B cell (primary cell): Measurements from ENCODE around the gene HSD17B12. TPM values are rescaled to one million over a fixed set of nuclear protein-coding genes. Genes with fewer than 3 reads are reported as not detected.
"Not testable (repeated sequence)": the region's sequence is repeated elsewhere in the genome, so short reads cannot be mapped to it uniquely, and the experiment has no call there.

Experiments
- ATAC-seq: fragments of 200-7000 bp; cut with Tn5 transposase; one replicate; pipeline ENCODE4 v1.10.0; 2021; ENCODE audit warnings: low read depth, mild to moderate bottlenecking, moderate number of reproducible peaks, moderate library complexity
- CTCF ChIA-PET: fragments of 350-600 bp; sonication (Branson Sonifier 250); formaldehyde crosslinking; loops from one replicate; lab custom pipeline; 2021; ENCODE audit warnings: antibody characterized with exemption, inconsistent platforms; lab: Charles Lee
- POLR2A ChIA-PET: fragments of 350-600 bp; sonication (Branson Sonifier 250); formaldehyde crosslinking; loops from one replicate; lab custom pipeline; 2021; ENCODE audit warnings: antibody characterized with exemption; lab: Charles Lee
- DNase-seq: peaks from one replicate; pipeline ENCODE4 v3.0.0; 2013
- H2AFZ ChIP-seq: 2 replicates; pipeline ENCODE4 v1.6.1; 2012; ENCODE audit warnings: mild to moderate bottlenecking, low read depth, low read length; ENCODE audit not compliant: insufficient read depth, poor library complexity, severe bottlenecking
- H3K27ac ChIP-seq, 2 donors: 1 replicate in 1 of 2; 2 replicates in 1 of 2; pipeline ENCODE4 v1.5.1; 2012 to 2013; ENCODE audit warnings: low read length in 2 of 2, mild to moderate bottlenecking in 2 of 2, moderate library complexity in 1 of 2
- H3K27me3 ChIP-seq, 4 experiments: fragments of 200-600 bp in 1 of 4; sonication (generic) in 1 of 4; replicated peaks in 1 of 4; 1 replicate in 2 of 4; 2 replicates in 2 of 4; pipeline versions ENCODE4 v1.6.1 to v1.7.0; 2013 to 2016; ENCODE audit warnings: low read length in 3 of 4, mild to moderate bottlenecking in 2 of 4, mixed read lengths in 1 of 4, moderate library complexity in 1 of 4; ENCODE audit not compliant: insufficient read depth in 4 of 4, control insufficient read depth in 3 of 4; ENCODE audit errors: control extremely low read depth in 1 of 4
- H3K36me3 ChIP-seq, 2 experiments: replicated peaks in 1 of 2; 1 replicate in 1 of 2; 2 replicates in 1 of 2; pipeline versions ENCODE4 v1.6.1 to v1.7.1; 2013; ENCODE audit warnings: low read length in 1 of 2; ENCODE audit not compliant: insufficient read depth in 2 of 2, control insufficient read depth in 1 of 2; ENCODE audit errors: control extremely low read depth in 1 of 2, extremely low read depth in 1 of 2
- H3K4me1 ChIP-seq, 2 donors: fragments of 200-600 bp in 1 of 2; sonication (generic) in 1 of 2; 1 replicate in 1 of 2; 2 replicates in 1 of 2; pipeline versions ENCODE4 v1.5.1 to v1.6.1; 2013 to 2017; ENCODE audit warnings: low read length in 2 of 2; ENCODE audit not compliant: control insufficient read depth in 2 of 2, insufficient read depth in 2 of 2
- H3K4me2 ChIP-seq: replicated peaks from 2 replicates; pipeline ENCODE3; 2012; ENCODE audit warnings: mild to moderate bottlenecking, low read depth, low read length; ENCODE audit not compliant: poor library complexity, severe bottlenecking
- H3K4me3 ChIP-seq, 5 experiments: fragments of 200-600 bp in 1 of 5; sonication (generic) in 1 of 5; 1 replicate in 3 of 5; 2 replicates in 2 of 5; pipeline versions ENCODE4 v1.5.1 to v1.7.0; 2011 to 2016; ENCODE audit warnings: low read length in 4 of 5, mild to moderate bottlenecking in 4 of 5, low read depth in 2 of 5, control low read depth in 1 of 5, moderate library complexity in 1 of 5; ENCODE audit not compliant: insufficient read depth in 1 of 5; ENCODE audit errors: control extremely low read depth in 1 of 5, extremely low read depth in 1 of 5
- H3K79me2 ChIP-seq: fragments of 200-600 bp; sonication (generic); one replicate; pipeline ENCODE4 v1.6.0; 2016; ENCODE audit warnings: low read length; ENCODE audit not compliant: control insufficient read depth, insufficient read depth
- H3K9ac ChIP-seq: fragments of 200-600 bp; sonication (generic); 2 replicates; pipeline ENCODE4 v1.6.1; 2017; ENCODE audit warnings: mild to moderate bottlenecking, low read length, moderate library complexity
- H3K9me3 ChIP-seq, 3 donors: one replicate each; pipeline versions ENCODE4 v1.6.1 to v1.7.1; 2013; ENCODE audit warnings: low read length in 2 of 3; ENCODE audit not compliant: control insufficient read depth in 2 of 3, insufficient read depth in 1 of 3; ENCODE audit errors: control extremely low read depth in 1 of 3
- H4K20me1 ChIP-seq: 2 replicates; pipeline ENCODE4 v1.6.0; 2012; ENCODE audit warnings: mild to moderate bottlenecking, low read length; ENCODE audit not compliant: insufficient read depth, control insufficient read depth, poor library complexity, severe bottlenecking
- H3K27ac Mint-ChIP-seq: one replicate; pipeline ENCODE4 v1.8.0; 2021; ENCODE audit warnings: mixed read lengths
- H3K27me3 Mint-ChIP-seq: one replicate; pipeline ENCODE4 v1.8.0; 2021; ENCODE audit warnings: mixed read lengths
- H3K4me1 Mint-ChIP-seq: one replicate; pipeline ENCODE4 v1.8.0; 2021; ENCODE audit warnings: mixed read lengths
- H3K4me3 Mint-ChIP-seq: one replicate; pipeline ENCODE4 v1.8.0; 2021; ENCODE audit warnings: mixed read lengths
- H3K9me3 Mint-ChIP-seq: one replicate; pipeline ENCODE4 v1.8.0; 2022; ENCODE audit warnings: mixed read lengths; ENCODE audit not compliant: insufficient read depth
- CTCF ChIP-seq: fragments of 200-600 bp; IDR thresholded peaks from one replicate; pipeline ENCODE4 v1.8.0; 2022; ENCODE audit warnings: antibody characterized with exemption, mild to moderate bottlenecking
- EZH2 ChIP-seq: IDR thresholded peaks from 2 replicates; pipeline ENCODE4 v1.6.1; 2012; ENCODE audit warnings: borderline replicate concordance, low read depth, mild to moderate bottlenecking, moderate library complexity, low read length; ENCODE audit not compliant: insufficient read depth, poor library complexity, severe bottlenecking
- WGBS: methylation state at CpG from one replicate; pipeline ENCODE4 v1.1.5; 2013; ENCODE audit warnings: missing lambda C conversion rate; ENCODE audit not compliant: insufficient coverage; 5-methylcytosine and 5-hydroxymethylcytosine counted together
- intact Hi-C: fragments of 100-400 bp; cut with micrococcal nuclease; formaldehyde crosslinking; loops from one replicate; pipeline ENCODE4 v1.10.0; 2022
- polyA plus RNA-seq: library from polyadenylated mRNA; depleted of rRNA; stranded (reverse); fragments of >200 nt; gene quantifications from 2 replicates; pipeline ENCODE4 v1.2.3, GENCODE V29; 2012
- total RNA-seq, 2 donors: library from RNA; stranded (reverse); fragments of 120-200 nt in 1 of 2; gene quantifications; 1 replicate in 1 of 2; 2 replicates in 1 of 2; pipeline versions ENCODE4 v1.2.3 to v1.2.4, GENCODE V29; 2013 to 2022

HSD17B12 gene
- total and polyA plus RNA-seq, 2 donors (not counting 1 experiment from before 2014, with no cell fraction given), result 13.1 to 34.6 TPM

- Mint-ChIP-seq H3K4me1 (no peaks in the 10 kb centered on the region), H3K4me3 (no peak overlapping the region), H3K27me3 (peaks cover 28% of the 10 kb centered on the region), H3K9me3 (no peaks in the 10 kb centered on the region), H3K27ac (no peak overlapping the region)
- no peak for DNase-seq
- CTCF ChIA-PET, result no interaction called here
- H3K4me1 ChIP-seq, result no peaks in the 10 kb centered on the region
- no peak for ATAC-seq
- peaks cover 0 to 9% (median 2%) of the 10 kb centered on the region in 4 experiments for H3K27me3 ChIP-seq
- H4K20me1 ChIP-seq, result no peaks in the 10 kb centered on the region
- no peaks in the 10 kb centered on the region for H3K79me2 ChIP-seq
- no peak overlapping the region for H3K4me3 ChIP-seq
- TF ChIP-seq CTCF (no peak), EZH2 (no peak)
- no CpG with 5 or more reads among the region's 1 CpG for WGBS
- no peaks in the 10 kb centered on the region for H3K36me3 ChIP-seq
- H3K4me2 ChIP-seq, result no peak overlapping the region
- intact Hi-C loops, result no loop called here
- POLR2A ChIA-PET, result no interaction called here
- no peak overlapping the region for H2AFZ ChIP-seq
- no peak overlapping the region for H3K9ac ChIP-seq
- H3K9me3 ChIP-seq, result peaks cover 0 to under 1% (median 0%) of the 10 kb centered on the region in 3 donors
- H3K27ac ChIP-seq, result no peak overlapping the region
Observed at GRCh38 chr11:43664295-43664694, 16.2 kb upstream of the HSD17B12 start.

- ATAC-seq, POLR2A ChIA-PET, H3K4me2 ChIP-seq, H3K79me2 ChIP-seq, H3K9me3 Mint-ChIP-seq, H2AFZ ChIP-seq, H3K4me3 ChIP-seq, H3K27ac Mint-ChIP-seq, intact Hi-C loops, H4K20me1 ChIP-seq, H3K4me3 Mint-ChIP-seq, H3K4me1 ChIP-seq, H3K9me3 ChIP-seq, DNase-seq, H3K4me1 Mint-ChIP-seq, H3K9ac ChIP-seq, H3K27ac ChIP-seq, H3K36me3 ChIP-seq, H3K27me3 ChIP-seq, CTCF ChIA-PET: not testable (repeated sequence)
- 97% methylated on average over 5 of the region's 6 CpGs for WGBS
- H3K27me3 Mint-ChIP-seq, result peaks cover 32% of the 10 kb centered on the region
Observed at GRCh38 chr11:43671284-43671683, 9.3 kb upstream of the HSD17B12 start.
